Erythroblast (primary cell): ENCODE results near the gene F12.

Experiments used
- DNase-seq, 2 experiments: peaks; one replicate each; lab custom pipeline; 2025; lab: John Stamatoyannopoulos, UW
- GATA1 ChIP-seq: IDR thresholded peaks from 2 replicates; pipeline ENCODE4 v1.6.1; 2011; ENCODE audit warnings: low read depth, mild to moderate bottlenecking, control low read depth, low read length, moderate library complexity
- POLR2A ChIP-seq: IDR thresholded peaks from 2 replicates; pipeline ENCODE4 v1.6.1; 2011; ENCODE audit warnings: mild to moderate bottlenecking, low read length

Gene F12

GRCh38 chr5:177450667-177451424 is 41.5 kb upstream of the F12 start:
- TF ChIP-seq POLR2A: no peak
- TF ChIP-seq GATA1: no peak
- DNase-seq: no peak

- TF ChIP-seq POLR2A: no peak
- no peak for TF ChIP-seq GATA1
- no peak for DNase-seq
These were observed 40.0 kb upstream of the F12 start for GRCh38 chr5:177449140-177450061.

DNA sequence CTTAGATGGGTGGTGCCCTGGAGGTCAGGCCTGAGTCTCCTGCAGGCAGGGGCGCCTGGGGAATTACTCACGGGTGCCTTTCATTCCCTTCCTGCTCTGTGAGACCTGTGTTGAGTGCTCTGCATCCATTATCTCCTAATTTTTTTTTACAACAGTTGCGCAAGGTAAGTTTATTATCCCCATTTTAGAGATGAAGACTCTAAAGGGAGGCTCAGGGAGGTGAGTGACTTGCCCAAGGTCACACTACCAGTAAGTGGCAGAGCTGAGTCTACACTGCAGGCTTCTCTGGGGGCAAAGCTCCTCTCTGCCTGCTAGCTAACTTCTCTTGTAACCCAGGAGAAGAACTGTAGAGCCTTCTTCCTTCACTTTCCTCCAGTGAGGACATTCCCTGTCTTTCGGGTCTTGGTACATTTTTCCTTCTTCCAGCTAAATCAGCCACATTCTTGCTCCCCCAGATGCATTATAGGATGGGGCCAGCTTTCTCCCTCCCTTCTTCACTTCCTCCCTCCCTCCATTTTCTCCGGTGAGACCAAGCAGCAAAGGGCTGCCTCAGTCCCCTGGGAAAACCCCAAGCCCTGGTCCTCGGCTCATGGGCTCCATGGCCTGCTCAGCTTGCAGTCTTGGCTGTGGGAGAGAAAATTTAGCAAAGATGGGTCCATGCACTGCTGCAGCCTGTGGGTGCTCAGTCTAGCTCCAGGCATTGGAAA is 39.0 kb upstream of the F12 start:
- TF ChIP-seq GATA1 (no peak), POLR2A (peak; percentile 23)
- no peak for DNase-seq

- no peak for DNase-seq
- TF ChIP-seq POLR2A: peak; percentile 21
- TF ChIP-seq GATA1: no peak
These were observed 38.4 kb upstream of the F12 start for GRCh38 chr5:177447611-177448243.

- peak; percentile 61 to 64 for DNase-seq
- no peak for TF ChIP-seq GATA1
- TF ChIP-seq POLR2A: no peak
These were observed 37.8 kb upstream of the F12 start for GRCh38 chr5:177447066-177447610.

- peak; percentile 72 to 75 for DNase-seq
- TF ChIP-seq POLR2A: peak; percentile 69
- TF ChIP-seq GATA1: no peak
These were observed 37.1 kb upstream of the F12 start, which contains the start of gene PRR7 for GRCh38 chr5:177446200-177447065. Gene PRR7, plus strand, starts transcription at chr5:177446814. Its CDS starts 8,254 bp downstream, at chr5:177455068.

- no peak for DNase-seq
- TF ChIP-seq POLR2A: no peak
- no peak for TF ChIP-seq GATA1
These were observed 36.5 kb upstream of the F12 start for GRCh38 chr5:177445917-177446199.

DNA sequence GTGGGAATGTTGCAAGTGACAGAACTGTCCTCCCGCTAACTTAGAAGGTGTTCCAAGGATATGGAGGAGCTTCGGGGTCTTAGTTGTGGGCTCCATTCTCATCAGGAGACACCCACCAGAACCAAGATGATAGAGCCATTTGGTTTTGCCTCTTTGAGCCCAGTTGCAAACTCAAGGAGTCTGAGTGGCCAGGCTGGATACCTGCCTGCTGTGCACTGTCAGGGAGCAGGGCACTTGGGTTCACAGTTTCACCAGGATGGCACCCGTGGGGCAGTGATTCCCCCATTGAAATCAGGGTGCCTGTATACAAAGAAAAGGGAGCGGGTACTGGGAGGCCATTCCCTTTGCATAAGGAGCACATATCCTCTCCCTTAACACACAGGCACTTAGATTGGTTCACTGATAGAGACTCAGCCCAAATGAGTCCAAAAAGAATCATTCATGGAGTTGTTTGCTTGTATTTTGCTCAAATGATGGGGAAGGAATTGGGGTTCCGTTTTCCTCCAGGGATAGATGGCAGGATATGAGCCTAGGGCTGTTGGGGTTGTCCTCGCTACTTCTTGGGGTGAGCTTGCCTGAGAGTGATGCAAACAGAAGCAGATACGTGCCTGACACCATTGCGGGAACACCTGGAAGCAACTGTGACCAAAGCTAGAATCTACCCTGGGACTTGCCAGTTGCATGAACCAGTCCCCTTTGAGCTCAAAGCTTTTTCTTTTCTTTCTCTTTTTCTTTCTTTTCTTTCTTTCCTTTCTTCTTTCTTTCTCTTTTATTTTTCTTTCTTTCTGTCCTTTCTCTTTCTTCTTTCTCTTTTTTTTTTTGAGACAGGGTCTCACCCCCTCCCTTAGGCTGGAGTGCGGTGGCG is 35.9 kb upstream of the F12 start:
- TF ChIP-seq GATA1 (no peak), POLR2A (peak; percentile 10)
- no peak for DNase-seq

DNA sequence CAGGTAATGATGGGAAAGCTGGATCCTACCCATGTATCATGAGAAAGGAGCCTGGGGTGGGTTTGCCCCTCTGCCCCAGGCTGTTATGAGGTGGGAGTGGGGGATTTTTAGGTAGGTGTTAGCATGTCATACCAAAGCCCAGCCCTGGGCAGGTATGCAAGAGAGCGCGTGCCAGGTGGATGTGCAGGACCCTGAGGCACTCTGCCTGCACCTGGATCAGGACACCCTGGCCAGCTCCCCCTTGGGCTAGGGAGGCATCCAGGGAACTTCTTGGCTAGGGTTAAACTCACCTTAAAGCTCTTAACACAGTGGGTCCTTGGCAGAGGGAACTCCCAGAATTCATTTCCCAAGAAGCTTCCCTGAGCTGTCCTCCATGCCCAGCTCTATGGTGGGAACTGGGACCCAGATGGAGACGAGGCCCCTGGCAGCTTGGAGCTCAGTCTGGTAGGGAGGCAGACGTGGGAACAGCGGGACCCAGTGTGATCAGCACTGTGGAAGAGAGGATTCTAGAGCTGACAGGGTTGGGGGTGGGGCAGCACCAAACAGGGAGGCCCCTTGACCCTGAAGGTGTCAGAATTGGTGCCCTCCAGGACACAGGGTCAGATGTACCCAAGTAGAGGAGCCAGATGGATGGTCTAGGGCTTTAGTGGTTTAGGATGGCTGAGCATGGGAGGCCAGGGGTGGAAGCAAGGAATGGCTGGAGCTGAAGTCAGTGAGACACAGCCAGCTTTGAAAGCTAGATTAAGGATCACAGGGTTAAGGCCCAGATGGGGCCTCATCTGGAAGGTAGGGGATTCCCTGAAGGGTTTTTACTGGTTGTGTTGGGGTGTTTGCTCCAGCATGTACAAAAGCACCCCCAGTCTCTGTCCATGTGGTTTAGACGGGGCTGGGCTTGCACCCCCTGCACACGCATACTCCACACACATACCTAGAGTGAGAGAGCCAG is 35.0 kb upstream of the F12 start:
- DNase-seq: no peak
- no peak for TF ChIP-seq GATA1
- peak; percentile 45 for TF ChIP-seq POLR2A
